Choroid plexus epithelial cell (primary cell): ENCODE results near the gene SPG11.
"Not testable (repeated sequence)": the region's sequence is repeated elsewhere in the genome, so short reads cannot be mapped to it uniquely, and the experiment has no call there.

Experiments
- DNase-seq: peaks from one replicate; pipeline ENCODE4 v3.0.0-alpha.2; 2010; ENCODE audit warnings: low read depth
- H3K4me3 ChIP-seq: 2 replicates; pipeline ENCODE4 v1.5.1; 2011; ENCODE audit warnings: low read depth, mild to moderate bottlenecking, control low read depth, low read length, moderate library complexity
- CTCF ChIP-seq: conservative IDR thresholded peaks from 2 replicates; pipeline ENCODE4 v1.5.1; 2011; ENCODE audit warnings: low read depth, mild to moderate bottlenecking, control low read depth, inconsistent platforms, low read length, moderate library complexity

Gene SPG11

GRCh38 chr15:44710236-44711095 lies 47.0 kb upstream of the SPG11 start:
- peak; percentile 62 for TF ChIP-seq CTCF
- peak overlapping the region; percentile 100 for H3K4me3 ChIP-seq
- DNase-seq: peak; percentile 59

DNA sequence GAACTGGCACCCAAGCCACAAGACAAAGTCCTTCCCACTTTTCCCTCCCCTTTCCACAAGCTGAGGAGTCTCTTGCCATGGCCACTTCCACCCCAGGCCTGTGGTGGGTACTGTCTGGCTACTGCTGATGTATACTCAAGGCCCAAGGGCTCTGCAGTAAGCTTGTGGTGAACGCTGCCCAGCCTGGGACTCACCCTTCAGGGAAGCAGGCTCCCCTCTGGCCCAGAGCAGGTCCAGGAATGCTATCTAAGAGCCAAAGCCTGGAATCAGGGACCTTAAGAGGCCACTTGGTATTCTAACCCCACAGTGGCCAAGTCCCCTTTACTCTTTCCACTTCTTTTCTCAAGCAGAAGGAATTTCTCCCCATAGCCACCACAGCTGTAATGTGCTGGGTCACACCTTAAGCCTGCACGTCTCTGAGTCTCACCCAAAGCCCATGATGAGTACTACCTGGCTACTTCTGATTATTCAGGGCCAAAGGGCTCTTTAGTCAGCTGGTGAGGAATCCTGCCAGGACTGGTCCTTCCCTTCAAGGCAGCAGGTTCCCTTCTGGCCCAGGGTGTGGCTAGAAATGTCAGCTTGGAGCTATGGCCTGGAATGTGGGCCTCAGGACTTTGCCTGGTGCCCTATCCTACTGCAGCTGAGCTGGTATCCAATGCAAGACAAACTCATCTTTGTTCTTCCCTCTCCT lies 43.6 kb upstream of the SPG11 start:
- DNase-seq: no peak

GRCh38 chr15:44706401-44706800 lies 42.9 kb upstream of the SPG11 start:
- H3K4me3 ChIP-seq: no peak overlapping the region
- TF ChIP-seq CTCF: no peak
- no peak for DNase-seq

More for the DNA sequence above, 43.6 kb upstream of the SPG11 start:
- H3K4me3 ChIP-seq: no peak overlapping the region
- TF ChIP-seq CTCF: no peak

DNA sequence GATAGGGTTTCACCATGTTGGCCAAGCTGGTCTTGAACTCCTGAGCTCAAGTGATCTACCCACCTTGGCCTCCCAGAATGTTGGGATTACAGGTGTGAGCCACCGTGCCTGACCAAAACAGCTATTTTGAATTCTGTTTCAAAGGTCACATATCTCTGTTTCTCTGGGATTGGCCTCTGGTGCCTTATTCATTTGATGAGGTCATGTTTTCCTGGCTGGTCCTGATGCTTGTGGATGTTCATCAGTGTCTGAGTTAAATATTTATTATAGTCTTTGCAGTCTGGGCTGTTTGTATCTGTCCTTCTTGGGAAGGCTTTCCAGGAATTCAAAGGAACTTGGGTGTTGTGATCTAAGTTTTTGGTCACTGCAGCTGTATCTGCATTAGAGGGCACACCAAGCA lies 42.5 kb upstream of the SPG11 start:
- DNase-seq: no peak
- H3K4me3 ChIP-seq: no peak overlapping the region
- no peak for TF ChIP-seq CTCF

DNA sequence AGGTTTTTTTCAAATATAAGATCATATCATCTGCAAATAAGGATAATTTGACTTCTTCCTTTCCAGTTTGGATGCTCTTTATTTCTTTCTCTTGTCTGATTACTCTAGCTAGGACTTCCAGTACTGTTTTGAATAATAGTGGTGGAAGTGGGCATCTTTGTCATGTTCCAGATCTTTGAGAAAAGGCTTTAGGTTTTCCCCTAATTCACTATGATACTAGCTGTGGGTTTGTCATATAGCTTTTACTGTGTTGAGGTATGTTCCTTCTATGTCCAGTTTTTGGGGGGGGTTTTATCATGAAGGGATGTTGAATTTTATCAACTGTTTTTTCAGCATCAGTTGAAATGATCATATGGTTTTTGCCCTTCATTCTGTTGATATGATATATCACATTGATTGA lies 37.2 kb upstream of the SPG11 start:
- H3K4me3 ChIP-seq, DNase-seq: not testable (repeated sequence)

GRCh38 chr15:44698641-44699040 lies 35.2 kb upstream of the SPG11 start:
- DNase-seq: no peak
- no peak for TF ChIP-seq CTCF
- no peak overlapping the region for H3K4me3 ChIP-seq

DNA sequence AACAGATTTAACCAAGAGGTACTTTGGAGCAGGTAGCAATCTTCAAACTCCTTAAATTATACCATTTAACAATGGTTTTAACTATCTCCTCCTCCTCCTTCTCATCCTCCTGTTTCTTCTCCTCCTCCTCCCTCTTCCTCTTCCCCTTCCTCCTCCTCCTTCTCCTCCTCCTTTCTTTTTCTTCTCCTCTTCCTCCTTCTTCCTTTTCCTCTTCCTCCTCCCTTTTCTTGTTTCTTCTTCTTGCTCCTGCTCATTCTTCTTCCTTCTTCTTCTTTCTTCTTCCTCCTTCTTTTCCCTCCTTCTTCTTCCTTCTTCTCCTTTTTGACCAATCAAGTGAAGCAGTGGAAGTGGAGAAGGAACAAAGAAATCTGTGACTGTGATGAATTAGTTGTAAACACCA lies 33.6 kb upstream of the SPG11 start:
- DNase-seq: no peak
- TF ChIP-seq CTCF: no peak
- H3K4me3 ChIP-seq: no peak overlapping the region
